PC-3 (cell line): ENCODE data around the gene POLDIP2. TPM values are rescaled to one million over a fixed set of nuclear protein-coding genes. Genes with fewer than 3 reads are reported as not detected.

Experiments used
- ATAC-seq: fragments of 200-7000 bp; cut with Tn5 transposase; 2 replicates; pipeline ENCODE4 v1.9.1; 2020; ENCODE audit warnings: mild to moderate bottlenecking, moderate library complexity
- BruUV-seq: library from RNA; stranded (reverse); fragments of 400-500 nt; replicated peaks from 2 replicates; lab custom pipeline; 2021; lab: Mats Ljungman, UMichigan
- CTCF ChIA-PET: fragments of 300-600 bp; sonication (Branson Sonifier 250); formaldehyde crosslinking; loops from one replicate; lab custom pipeline; 2022; ENCODE audit warnings: antibody characterized with exemption; lab: Charles Lee
- POLR2A ChIA-PET: fragments of 300-600 bp; sonication (Branson Sonifier 250); formaldehyde crosslinking; loops from one replicate; lab custom pipeline; 2022; ENCODE audit warnings: antibody characterized with exemption; ENCODE audit not compliant: unreplicated experiment; lab: Charles Lee
- DNase-seq: peaks from one replicate; pipeline ENCODE4 v3.0.0-alpha.2; 2015
- H2AFZ ChIP-seq: fragments of 300-600 bp; sonication (generic); 2 replicates; pipeline ENCODE4 v1.6.0; 2016; ENCODE audit warnings: antibody characterized with exemption, low read length
- H3F3A ChIP-seq: fragments of 300-600 bp; sonication (generic); one replicate; pipeline ENCODE4 v1.6.0; 2017; ENCODE audit warnings: antibody characterized with exemption, low read length, control low read depth, mild to moderate bottlenecking; ENCODE audit not compliant: unreplicated experiment
- H3K27ac ChIP-seq: fragments of 300-600 bp; sonication (generic); 2 replicates; pipeline ENCODE4 v1.5.1; 2016; ENCODE audit warnings: mild to moderate bottlenecking, low read length
- H3K27me3 ChIP-seq: fragments of 300-600 bp; sonication (generic); 2 replicates; pipeline ENCODE4 v1.6.1; 2016; ENCODE audit warnings: low read length, mixed read lengths
- H3K36me3 ChIP-seq: fragments of 300-600 bp; sonication (generic); 2 replicates; pipeline ENCODE4 v1.6.1; 2016; ENCODE audit warnings: low read depth, mixed run types, low read length, mixed read lengths
- H3K4me1 ChIP-seq: fragments of 300-600 bp; sonication (generic); 2 replicates; pipeline ENCODE4 v1.5.1; 2016; ENCODE audit warnings: low read length; ENCODE audit not compliant: insufficient read depth
- H3K4me2 ChIP-seq: fragments of 300-600 bp; sonication (generic); 2 replicates; pipeline ENCODE4 v1.6.0; 2016; ENCODE audit warnings: low read length
- H3K4me3 ChIP-seq: fragments of 300-600 bp; sonication (generic); 2 replicates; pipeline ENCODE4 v1.5.1; 2016; ENCODE audit warnings: mild to moderate bottlenecking, low read length, mixed read lengths
- H3K79me2 ChIP-seq: fragments of 300-600 bp; sonication (generic); 2 replicates; pipeline ENCODE4 v1.6.1; 2017; ENCODE audit warnings: low read length, mixed read lengths
- H3K9ac ChIP-seq: fragments of 300-600 bp; sonication (generic); 2 replicates; pipeline ENCODE4 v1.6.0; 2016; ENCODE audit warnings: mild to moderate bottlenecking, low read length
- H3K9me2 ChIP-seq: fragments of 300-600 bp; sonication (generic); replicated peaks from 2 replicates; pipeline ENCODE4 v1.6.1; 2016; ENCODE audit warnings: mixed run types, low read length, mixed read lengths
- H3K9me3 ChIP-seq: fragments of 300-600 bp; sonication (generic); 2 replicates; pipeline ENCODE4 v1.6.1; 2016; ENCODE audit warnings: low read length, mixed read lengths
- H4K20me1 ChIP-seq: fragments of 300-600 bp; sonication (generic); 2 replicates; pipeline ENCODE4 v1.6.1; 2016; ENCODE audit warnings: low read length, mixed read lengths
- CTCF ChIP-seq: fragments of 300-600 bp; sonication (generic); conservative IDR thresholded peaks from 2 replicates; pipeline ENCODE4 v1.5.1; 2017; ENCODE audit warnings: antibody characterized with exemption, low read depth, mild to moderate bottlenecking, low read length
- EZH2 ChIP-seq: fragments of 300-600 bp; sonication (generic); IDR thresholded peaks from one replicate; pipeline ENCODE4 v1.6.1; 2017; ENCODE audit warnings: antibody characterized with exemption, mild to moderate bottlenecking, low read length; ENCODE audit not compliant: unreplicated experiment
- EZH2phosphoT487 ChIP-seq: fragments of 300-600 bp; sonication (generic); IDR thresholded peaks from 2 replicates; pipeline ENCODE4 v1.6.1; 2018; ENCODE audit warnings: mild to moderate bottlenecking, antibody characterized with exemption, low read length, borderline replicate concordance
- intact Hi-C: fragments of 100-400 bp; cut with micrococcal nuclease; formaldehyde crosslinking; loops from 2 replicates; pipeline ENCODE4 v1.9.0; 2023
- total RNA-seq: library from RNA; depleted of rRNA; stranded (reverse); fragments of >200 nt; gene quantifications from 2 replicates; pipeline ENCODE4 v1.2.3, GENCODE V29; 2014

The POLDIP2 gene
- total RNA-seq, 1 experiment from 2014 or later: 137 TPM

GRCh38 chr17:28342313-28342712 lies 15.0 kb downstream of the POLDIP2 start:
- no peak for DNase-seq
- H3K27ac ChIP-seq: no peak overlapping the region
- peaks cover 10% of the 10 kb centered on the region; the same call in 1 of the 2 replicates for H3K36me3 ChIP-seq
- BruUV-seq: no TSS peak
- no peak for ATAC-seq
- peaks cover 21% of the 10 kb centered on the region for H3K79me2 ChIP-seq
- no peak overlapping the region for H3K9ac ChIP-seq
- H3K9me2 ChIP-seq: no peaks in the 10 kb centered on the region
- TF ChIP-seq CTCF: no peak
- no peaks in the 10 kb centered on the region for H3K27me3 ChIP-seq
- H3F3A ChIP-seq: peaks cover 6% of the 10 kb centered on the region
- H3K4me3 ChIP-seq: no peak overlapping the region
- ChIA-PET CTCF (no interaction called here), POLR2A (no interaction called here)
- H2AFZ ChIP-seq: no peak overlapping the region
- H3K4me2 ChIP-seq: no peak overlapping the region
- H3K9me3 ChIP-seq: no peaks in the 10 kb centered on the region
- intact Hi-C loops: no loop called here
- peaks cover 26% of the 10 kb centered on the region for H3K4me1 ChIP-seq
- no peaks in the 10 kb centered on the region for H4K20me1 ChIP-seq

- Histone ChIP-seq H3K9ac (no peak overlapping the region), H2AFZ (no peak overlapping the region), H3K4me3 (no peak overlapping the region), H3K4me1 (peaks cover 27% of the 10 kb centered on the region), H3F3A (peaks cover 1% of the 10 kb centered on the region), H3K79me2 (peaks cover 29% of the 10 kb centered on the region), H3K4me2 (no peak overlapping the region), H3K27me3 (no peaks in the 10 kb centered on the region), H3K9me3 (no peaks in the 10 kb centered on the region), H3K27ac (no peak overlapping the region), H4K20me1 (0 out of 2 replicates have a peak, but pooled peaks cover 6% of the 10 kb centered on the region), H3K36me3 (peaks cover 10% of the 10 kb centered on the region; the same call in 1 of the 2 replicates), H3K9me2 (no peaks in the 10 kb centered on the region)
- POLR2A ChIA-PET: no interaction called here
- no peak for ATAC-seq
- CTCF ChIA-PET: no interaction called here
- no TSS peak for BruUV-seq
- intact Hi-C loops: no loop called here
- TF ChIP-seq CTCF: no peak
- no peak for TF ChIP-seq EZH2
- no peak for TF ChIP-seq EZH2phosphoT487
- DNase-seq: no peak
Observed at GRCh38 chr17:28341516-28341915, 15.8 kb downstream of the POLDIP2 start.

- TF ChIP-seq CTCF: no peak
- no peak for TF ChIP-seq EZH2
- no peak for TF ChIP-seq EZH2phosphoT487
- intact Hi-C loops: no loop called here
- DNase-seq: no peak
- ChIA-PET POLR2A (no interaction called here), CTCF (no interaction called here)
- H3K9me2 ChIP-seq: no peaks in the 10 kb centered on the region
- no peaks in the 10 kb centered on the region for H3K9me3 ChIP-seq
- 0 out of 2 replicates have a peak, but pooled peaks cover 6% of the 10 kb centered on the region for H4K20me1 ChIP-seq
- no peak overlapping the region for H3K4me2 ChIP-seq
- peaks cover 38% of the 10 kb centered on the region for H3K79me2 ChIP-seq
- BruUV-seq: no TSS peak
- H3K27ac ChIP-seq: no peak overlapping the region
- no peak overlapping the region for H2AFZ ChIP-seq
- H3K9ac ChIP-seq: no peak overlapping the region
- no peak for ATAC-seq
- H3K27me3 ChIP-seq: no peaks in the 10 kb centered on the region
- no peak overlapping the region for H3K4me3 ChIP-seq
- H3K4me1 ChIP-seq: peaks cover 17% of the 10 kb centered on the region
- H3K36me3 ChIP-seq: peaks cover 4% of the 10 kb centered on the region; the same call in 1 of the 2 replicates
- H3F3A ChIP-seq: no peaks in the 10 kb centered on the region
Observed at GRCh38 chr17:28340374-28340773, 17.0 kb downstream of the POLDIP2 start.
